Endometrial microvascular endothelial cells (primary cell): Measurements from ENCODE around the gene FAM111B. TPM values are rescaled to one million over a fixed set of nuclear protein-coding genes. Genes with fewer than 3 reads are reported as not detected.
"Not testable (repeated sequence)": the region's sequence is repeated elsewhere in the genome, so short reads cannot be mapped to it uniquely, and the experiment has no call there.

Experiments
- in situ Hi-C: cut with HindIII; loops from 2 replicates; pipeline ENCODE4 v1.10.0; 2017; ENCODE audit warnings: low sequenced_read_pairs, low pct_unique_long_range_greater_than_20kb; ENCODE audit errors: inconsistent ontology term
- total RNA-seq: library from RNA; depleted of rRNA; stranded (reverse); fragments of >200 nt; gene quantifications from one replicate; pipeline ENCODE4 v1.2.3, GENCODE V29; 2015; ENCODE audit errors: inconsistent ontology term

FAM111B gene
- total RNA-seq, 1 donor from 2014 or later: 14.6 TPM

- in situ Hi-C loops: not testable (repeated sequence)
These were observed 11.0 kb upstream of the FAM111B start for GRCh38 chr11:59095972-59096575.

GRCh38 chr11:59097113-59097708 is 9.8 kb upstream of the FAM111B start:
- in situ Hi-C loops: no loop called here

GRCh38 chr11:59097938-59098337 is 9.1 kb upstream of the FAM111B start:
- in situ Hi-C loops: not testable (repeated sequence)

GRCh38 chr11:59102259-59102765 is 4.7 kb upstream of the FAM111B start:
- in situ Hi-C loops: no loop called here

GRCh38 chr11:59107721-59108120 is 684 bp downstream of the FAM111B start:
- in situ Hi-C loops: not testable (repeated sequence)

- in situ Hi-C loops: no loop called here
These were observed 5.5 kb downstream of the FAM111B start for GRCh38 chr11:59112494-59112893.

GRCh38 chr11:59114344-59114743 is 7.3 kb downstream of the FAM111B start:
- in situ Hi-C loops: no loop called here

GRCh38 chr11:59115553-59115952 is 8.5 kb downstream of the FAM111B start:
- in situ Hi-C loops: no loop called here

GRCh38 chr11:59117774-59118173 is 10.7 kb downstream of the FAM111B start:
- in situ Hi-C loops: no loop called here

GRCh38 chr11:59119826-59120225 is 12.8 kb downstream of the FAM111B start:
- in situ Hi-C loops: no loop called here

- in situ Hi-C loops: no loop called here
These were observed 28.8 kb downstream of the FAM111B start for GRCh38 chr11:59135648-59136461.

GRCh38 chr11:59136551-59136950 is 29.5 kb downstream of the FAM111B start:
- in situ Hi-C loops: not testable (repeated sequence)

GRCh38 chr11:59137190-59137589 is 30.2 kb downstream of the FAM111B start:
- in situ Hi-C loops: no loop called here

GRCh38 chr11:59138643-59139042 is 31.6 kb downstream of the FAM111B start:
- in situ Hi-C loops: no loop called here

GRCh38 chr11:59141191-59141590 is 34.2 kb downstream of the FAM111B start:
- in situ Hi-C loops: no loop called here

GRCh38 chr11:59141673-59142460 is 34.8 kb downstream of the FAM111B start:
- in situ Hi-C loops: no loop called here

GRCh38 chr11:59142530-59143507 is 35.8 kb downstream of the FAM111B start, which contains the start of gene FAM111A:
Gene FAM111A (plus strand): TSS chr11:59142856. CDS start chr11:59148873, 6,017 bp downstream.
- in situ Hi-C loops: no loop called here

GRCh38 chr11:59144096-59144495 is 37.1 kb downstream of the FAM111B start:
- in situ Hi-C loops: no loop called here
